Heart right ventricle (tissue), 16 donors: Measurements from ENCODE around the gene CCNI. TPM values are rescaled to one million over a fixed set of nuclear protein-coding genes. Genes with fewer than 3 reads are reported as not detected.
"Not testable (repeated sequence)": the region's sequence is repeated elsewhere in the genome, so short reads cannot be mapped to it uniquely, and the experiment has no call there.

ENCODE experiments used
- ATAC-seq, 8 donors: fragments of 200-7000 bp; cut with Tn5 transposase; one replicate each; pipeline ENCODE4 v1.9.1; 2020; ENCODE audit warnings: mild to moderate bottlenecking in 8 of 8, moderate library complexity in 8 of 8, moderate number of reproducible peaks in 1 of 8
- DNase-seq, 2 donors: peaks; one replicate each; pipeline ENCODE4 v3.0.0-alpha.2; 2020
- H3K27ac ChIP-seq, 10 donors: fragments of 200-600 bp; sonication (generic) in 2 of 10; one replicate each; pipeline versions ENCODE4 v1.5.0 to v1.8.0; 2020 to 2022; ENCODE audit warnings: mild to moderate bottlenecking in 3 of 10
- H3K27me3 ChIP-seq, 7 donors: fragments of 200-600 bp; one replicate each; pipeline ENCODE4 v1.8.0; 2021 to 2022; ENCODE audit warnings: mild to moderate bottlenecking in 2 of 7
- H3K36me3 ChIP-seq, 9 donors: fragments of 200-600 bp; sonication (generic) in 1 of 9; one replicate each; pipeline versions ENCODE4 v1.5.0 to v1.8.0; 2020 to 2022; ENCODE audit warnings: mild to moderate bottlenecking in 2 of 9
- H3K4me1 ChIP-seq, 9 donors: fragments of 200-600 bp; sonication (generic) in 1 of 9; one replicate each; pipeline versions ENCODE4 v1.5.0 to v1.8.0; 2020 to 2022; ENCODE audit warnings: mild to moderate bottlenecking in 4 of 9
- H3K4me3 ChIP-seq, 10 donors: fragments of 200-600 bp; sonication (generic) in 2 of 10; one replicate each; pipeline versions ENCODE4 v1.5.0 to v1.8.0; 2020 to 2022; ENCODE audit warnings: mild to moderate bottlenecking in 7 of 10, moderate library complexity in 2 of 10
- H3K9me3 ChIP-seq, 11 donors: fragments of 200-600 bp in 10 of 11; sonication (generic) in 2 of 11; one replicate each; pipeline versions ENCODE4 v1.5.0 to v1.8.0; 2013 to 2022; ENCODE audit warnings: mild to moderate bottlenecking in 2 of 11, control low read depth in 1 of 11, moderate library complexity in 1 of 11
- WGBS, 2 donors: extraction: QIAGEN DNeasy Blood & Tissue Kit; methylation state at CpG; one replicate each; pipeline ENCODE4 v1.1.7; 2013; ENCODE audit warnings: inconsistent platforms in 1 of 2; 5-methylcytosine and 5-hydroxymethylcytosine counted together
- intact Hi-C, 10 donors: fragments of 100-400 bp; cut with DNase I; formaldehyde crosslinking; loops; one replicate each; pipeline versions ENCODE4 v1.11.1 to v1.14.2; 2022
- polyA plus RNA-seq, 2 donors: library from polyadenylated mRNA; stranded (reverse); fragments of 200-250 nt; gene quantifications; one replicate each; pipeline ENCODE4 v1.2.3, GENCODE V29; 2013
- total RNA-seq, 10 donors: library from RNA; stranded (reverse); fragmentation: NEBNext Ultra II Directional in 3 of 10; extraction: Animal tissue kit (Norgen Biotek cat#: 25700) in 3 of 10; gene quantifications; one replicate each; pipeline versions ENCODE4 v1.2.1 to v1.2.4, GENCODE V29; 2021 to 2023
- TF ChIP-seq, protein P1 (sequence below), 9 donors: fragments of 200-600 bp; sonication (generic) in 2 of 9; IDR thresholded peaks; one replicate each; pipeline versions ENCODE4 v1.5.0 to v1.8.0; 2021 to 2022; ENCODE audit warnings: antibody characterized with exemption in 9 of 9, mild to moderate bottlenecking in 5 of 9, moderate library complexity in 1 of 9
- donor health status: Arrhythmogenic right ventricular cardiomyopathy.
- donor health status: ischemic (EF 13 %, LVEDD 7.1; RV severe dilation, severe dysfunction).
- donor health status: healthy with polysubstance abuse.
- donor health status: DM: no; HTN: yes; CAD: no.
- donor health status: DM: no; HTN: no; CAD: no.
- donor health status: ischemic (EF 25% LVEDD 6.9; RV normal size, moderate dysfunction).
- donor health status: ischemic (EF 25% LVEDD 5.7; RV mildly dilated, moderate dysfunction).
- donor health status: healthy.
- donor health status: DM: yes; HTN: yes; CAD: no.
- donor health status: Ischemic cardiomyopathy.
- donor health status: ischemic (EF 35%, LVEDD 5.7; RV mildly dilated, moderate dysfunction).
- donor health status: nonischemic (EF 11% LVEDD 7.7; RV severe dilation, severe dysfunction).
- donor health status: DM: yes; HTN: yes; CAD: no.
- donor health status: PGD.
- donor health status: ischemic (EF 29% LVEDD 5.4; RV normal size, mild dysfunction).
- donor health status: nonischemic (EF 23%, LVEDD 6.1; RV moderate dilation, normal function).

Gene CCNI
- total and polyA plus RNA-seq, 12 donors, result 30.8 to 354 (median 298) TPM

- Histone ChIP-seq H3K27me3 (no peaks in the 10 kb centered on the region), H3K9me3 (no peaks in the 10 kb centered on the region), H3K36me3 (peaks cover 0 to 3% (median 0%) of the 10 kb centered on the region in 9 donors), H3K4me3 (peak overlapping the region in 9 of 10 donors; percentile 66 to 92 (median 82)), H3K4me1 (peaks cover 0 to 80% (median 53%) of the 10 kb centered on the region in 9 donors), H3K27ac (peak overlapping the region in 8 of 10 donors; percentile 5 to 100 (median 99))
- intact Hi-C loops, result loop anchor here in 2 of 10 donors (5.0 to 10.0 kb wide), 3 partner anchors 118 to 858 kb away; partner anchors contain the start of gene SCARB2 (in 1 of the 2)
- TF ChIP-seq, protein P1, sequence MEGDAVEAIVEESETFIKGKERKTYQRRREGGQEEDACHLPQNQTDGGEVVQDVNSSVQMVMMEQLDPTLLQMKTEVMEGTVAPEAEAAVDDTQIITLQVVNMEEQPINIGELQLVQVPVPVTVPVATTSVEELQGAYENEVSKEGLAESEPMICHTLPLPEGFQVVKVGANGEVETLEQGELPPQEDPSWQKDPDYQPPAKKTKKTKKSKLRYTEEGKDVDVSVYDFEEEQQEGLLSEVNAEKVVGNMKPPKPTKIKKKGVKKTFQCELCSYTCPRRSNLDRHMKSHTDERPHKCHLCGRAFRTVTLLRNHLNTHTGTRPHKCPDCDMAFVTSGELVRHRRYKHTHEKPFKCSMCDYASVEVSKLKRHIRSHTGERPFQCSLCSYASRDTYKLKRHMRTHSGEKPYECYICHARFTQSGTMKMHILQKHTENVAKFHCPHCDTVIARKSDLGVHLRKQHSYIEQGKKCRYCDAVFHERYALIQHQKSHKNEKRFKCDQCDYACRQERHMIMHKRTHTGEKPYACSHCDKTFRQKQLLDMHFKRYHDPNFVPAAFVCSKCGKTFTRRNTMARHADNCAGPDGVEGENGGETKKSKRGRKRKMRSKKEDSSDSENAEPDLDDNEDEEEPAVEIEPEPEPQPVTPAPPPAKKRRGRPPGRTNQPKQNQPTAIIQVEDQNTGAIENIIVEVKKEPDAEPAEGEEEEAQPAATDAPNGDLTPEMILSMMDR (IDR thresholded peaks at IDR 0.05), result no peak
- no peak for ATAC-seq
- 2 to 7% methylated on average over 3 of the region's 3 CpGs for WGBS, 2 donors
- DNase-seq, result no peak
Measured at GRCh38 chr4:77073106-77073809, 2.5 kb downstream of the CCNI start.

DNA sequence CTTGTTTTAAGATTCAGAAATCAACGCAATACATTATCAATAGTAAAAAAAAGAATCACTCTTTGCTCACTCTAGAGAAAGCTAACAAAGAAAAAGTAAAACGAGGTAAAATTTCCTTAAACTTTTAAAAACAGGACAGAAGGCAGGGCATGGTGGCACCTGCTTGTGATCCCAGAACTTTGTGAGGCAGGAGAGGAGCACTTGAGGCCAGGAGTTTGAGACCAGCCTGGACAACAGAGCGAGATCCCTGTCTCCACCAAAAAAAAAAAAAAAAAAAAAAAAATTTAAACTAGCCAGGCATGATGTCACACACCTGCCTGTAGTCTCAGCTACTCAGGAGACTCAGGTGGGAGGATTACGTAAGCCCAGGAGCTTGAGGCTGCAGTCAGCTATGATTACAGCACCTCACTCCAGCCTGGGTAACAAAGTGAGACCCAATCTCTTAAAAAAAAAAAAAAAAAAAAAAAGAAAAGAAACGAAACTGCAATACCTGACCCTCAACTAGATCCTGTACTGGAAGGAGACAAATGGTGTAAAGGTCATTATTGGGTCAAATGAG lies 3.5 kb downstream of the CCNI start:
- peak overlapping the region in 2 of 10 donors; percentile 91 to 100 for H3K27ac ChIP-seq
- DNase-seq (no peak), ATAC-seq (no peak)
- WGBS, 2 donors, result 66 to 70% methylated on average over 5 of the region's 5 CpGs
- TF ChIP-seq, protein P1 (IDR thresholded peaks at IDR 0.05), result no peak
- H3K27me3 ChIP-seq, result no peaks in the 10 kb centered on the region
- intact Hi-C loops, result loop anchor here in 2 of 10 donors (5.0 to 10.0 kb wide), 3 partner anchors 117 to 857 kb away; partner anchors contain the start of gene SCARB2 (in 1 of the 2)
- H3K4me3 ChIP-seq, result peak overlapping the region in 4 of 10 donors; percentile 72 to 92 (median 81)
- peaks cover 0 to 11% (median 0%) of the 10 kb centered on the region in 9 donors for H3K36me3 ChIP-seq
- H3K4me1 ChIP-seq, result peaks cover 0 to 76% (median 53%) of the 10 kb centered on the region in 9 donors
- no peaks in the 10 kb centered on the region for H3K9me3 ChIP-seq

- Histone ChIP-seq H3K4me1 (peaks cover 0 to 77% (median 52%) of the 10 kb centered on the region in 9 donors), H3K36me3 (peaks cover 0 to 37% (median 16%) of the 10 kb centered on the region in 9 donors)
- H3K27ac ChIP-seq, intact Hi-C loops, H3K9me3 ChIP-seq, ATAC-seq, DNase-seq, H3K4me3 ChIP-seq, H3K27me3 ChIP-seq: not testable (repeated sequence)
- WGBS, 2 donors, result 56 to 61% methylated on average over 3 of the region's 3 CpGs
Measured at GRCh38 chr4:77069514-77069913, 6.3 kb downstream of the CCNI start.

GRCh38 chr4:77065382-77065781 lies 10.4 kb downstream of the CCNI start:
- peaks cover 0 to 78% (median 43%) of the 10 kb centered on the region in 9 donors for H3K36me3 ChIP-seq
- TF ChIP-seq, protein P1 (IDR thresholded peaks at IDR 0.05), result no peak
- H3K27me3 ChIP-seq, result no peaks in the 10 kb centered on the region
- H3K9me3 ChIP-seq, result no peaks in the 10 kb centered on the region
- H3K27ac ChIP-seq, result no peak overlapping the region
- ATAC-seq (no peak), DNase-seq (no peak)
- H3K4me1 ChIP-seq, result peaks cover 0 to 40% (median 16%) of the 10 kb centered on the region in 9 donors
- WGBS, 2 donors, result 95 to 100% methylated on average over 1 of the region's 1 CpG
- no peak overlapping the region for H3K4me3 ChIP-seq
- intact Hi-C loops, result no loop called here
